HL-60 (cell line): ENCODE data around the gene LRFN2.

Experiments
- POLR2AphosphoS5 ChIP-seq: IDR thresholded peaks from 2 replicates; pipeline ENCODE4 v1.6.1; 2012; ENCODE audit warnings: low read depth
- TF ChIP-seq, protein P1 (sequence below): IDR thresholded peaks from one replicate; pipeline ENCODE4 v1.5.1; 2011; ENCODE audit warnings: low read length, control low read depth, inconsistent platforms; ENCODE audit not compliant: insufficient read depth
- TF ChIP-seq, protein P2 (sequence below): IDR thresholded peaks from 2 replicates; pipeline ENCODE4 v1.6.1; 2012; ENCODE audit warnings: low read depth; ENCODE audit not compliant: insufficient replicate concordance

DNA sequence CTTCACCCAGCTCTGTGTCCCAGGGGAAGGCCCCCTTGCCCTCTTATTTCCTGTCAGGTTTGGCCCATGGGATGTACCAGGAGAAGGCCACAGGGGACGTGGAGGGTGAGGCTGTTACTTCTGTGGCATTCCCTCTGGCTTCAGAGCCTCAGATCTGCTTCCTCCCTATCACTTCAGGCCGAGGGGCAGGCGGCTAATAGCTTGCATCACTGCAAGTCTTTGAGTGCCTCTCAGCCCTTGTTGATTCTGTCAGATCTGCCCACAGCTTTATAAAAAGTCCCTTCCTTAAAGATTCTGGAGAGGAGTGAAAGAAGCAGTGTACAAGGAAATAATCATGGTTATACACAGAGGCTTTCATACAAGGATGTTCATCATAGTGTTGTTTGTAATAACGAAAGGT, 86.9 kb downstream of the LRFN2 start:
- TF ChIP-seq, protein P1, sequence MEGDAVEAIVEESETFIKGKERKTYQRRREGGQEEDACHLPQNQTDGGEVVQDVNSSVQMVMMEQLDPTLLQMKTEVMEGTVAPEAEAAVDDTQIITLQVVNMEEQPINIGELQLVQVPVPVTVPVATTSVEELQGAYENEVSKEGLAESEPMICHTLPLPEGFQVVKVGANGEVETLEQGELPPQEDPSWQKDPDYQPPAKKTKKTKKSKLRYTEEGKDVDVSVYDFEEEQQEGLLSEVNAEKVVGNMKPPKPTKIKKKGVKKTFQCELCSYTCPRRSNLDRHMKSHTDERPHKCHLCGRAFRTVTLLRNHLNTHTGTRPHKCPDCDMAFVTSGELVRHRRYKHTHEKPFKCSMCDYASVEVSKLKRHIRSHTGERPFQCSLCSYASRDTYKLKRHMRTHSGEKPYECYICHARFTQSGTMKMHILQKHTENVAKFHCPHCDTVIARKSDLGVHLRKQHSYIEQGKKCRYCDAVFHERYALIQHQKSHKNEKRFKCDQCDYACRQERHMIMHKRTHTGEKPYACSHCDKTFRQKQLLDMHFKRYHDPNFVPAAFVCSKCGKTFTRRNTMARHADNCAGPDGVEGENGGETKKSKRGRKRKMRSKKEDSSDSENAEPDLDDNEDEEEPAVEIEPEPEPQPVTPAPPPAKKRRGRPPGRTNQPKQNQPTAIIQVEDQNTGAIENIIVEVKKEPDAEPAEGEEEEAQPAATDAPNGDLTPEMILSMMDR, result no peak
- TF ChIP-seq, protein P2, sequence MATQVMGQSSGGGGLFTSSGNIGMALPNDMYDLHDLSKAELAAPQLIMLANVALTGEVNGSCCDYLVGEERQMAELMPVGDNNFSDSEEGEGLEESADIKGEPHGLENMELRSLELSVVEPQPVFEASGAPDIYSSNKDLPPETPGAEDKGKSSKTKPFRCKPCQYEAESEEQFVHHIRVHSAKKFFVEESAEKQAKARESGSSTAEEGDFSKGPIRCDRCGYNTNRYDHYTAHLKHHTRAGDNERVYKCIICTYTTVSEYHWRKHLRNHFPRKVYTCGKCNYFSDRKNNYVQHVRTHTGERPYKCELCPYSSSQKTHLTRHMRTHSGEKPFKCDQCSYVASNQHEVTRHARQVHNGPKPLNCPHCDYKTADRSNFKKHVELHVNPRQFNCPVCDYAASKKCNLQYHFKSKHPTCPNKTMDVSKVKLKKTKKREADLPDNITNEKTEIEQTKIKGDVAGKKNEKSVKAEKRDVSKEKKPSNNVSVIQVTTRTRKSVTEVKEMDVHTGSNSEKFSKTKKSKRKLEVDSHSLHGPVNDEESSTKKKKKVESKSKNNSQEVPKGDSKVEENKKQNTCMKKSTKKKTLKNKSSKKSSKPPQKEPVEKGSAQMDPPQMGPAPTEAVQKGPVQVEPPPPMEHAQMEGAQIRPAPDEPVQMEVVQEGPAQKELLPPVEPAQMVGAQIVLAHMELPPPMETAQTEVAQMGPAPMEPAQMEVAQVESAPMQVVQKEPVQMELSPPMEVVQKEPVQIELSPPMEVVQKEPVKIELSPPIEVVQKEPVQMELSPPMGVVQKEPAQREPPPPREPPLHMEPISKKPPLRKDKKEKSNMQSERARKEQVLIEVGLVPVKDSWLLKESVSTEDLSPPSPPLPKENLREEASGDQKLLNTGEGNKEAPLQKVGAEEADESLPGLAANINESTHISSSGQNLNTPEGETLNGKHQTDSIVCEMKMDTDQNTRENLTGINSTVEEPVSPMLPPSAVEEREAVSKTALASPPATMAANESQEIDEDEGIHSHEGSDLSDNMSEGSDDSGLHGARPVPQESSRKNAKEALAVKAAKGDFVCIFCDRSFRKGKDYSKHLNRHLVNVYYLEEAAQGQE, result no peak
- no peak for TF ChIP-seq POLR2AphosphoS5
